ENCODE data around the gene C6orf89.

Gene C6orf89

GRCh38 chr6:36954262-36954931, 68.6 kb downstream of the C6orf89 start, which contains the start of gene PI16:
TSS of gene PI16 (plus strand) at chr6:36954738. CDS start at chr6:36954761, 23 bp downstream.
- no peak for DNase-seq

- no peak for DNase-seq
Observed at GRCh38 chr6:36955136-36955535, 69.4 kb downstream of the C6orf89 start.

GRCh38 chr6:36955671-36956445, 70.1 kb downstream of the C6orf89 start:
- DNase-seq: peak; percentile 37

- DNase-seq: no peak
Observed at GRCh38 chr6:36956446-36956820, 70.7 kb downstream of the C6orf89 start.

- no peak for DNase-seq
Observed at GRCh38 chr6:36957773-36958271, 72.1 kb downstream of the C6orf89 start.

- DNase-seq: no peak
Observed at GRCh38 chr6:36958775-36959554, 73.2 kb downstream of the C6orf89 start.

- no peak for DNase-seq
Observed at GRCh38 chr6:36959555-36960250, 74.0 kb downstream of the C6orf89 start.

GRCh38 chr6:36961441-36962435, 76.0 kb downstream of the C6orf89 start:
- DNase-seq: no peak

GRCh38 chr6:36962874-36963273, 77.1 kb downstream of the C6orf89 start:
- DNase-seq: peak; percentile 55

- DNase-seq: peak; percentile 27
Observed at GRCh38 chr6:36963451-36964290, 77.9 kb downstream of the C6orf89 start.

- DNase-seq: no peak
Observed at GRCh38 chr6:36964349-36964748, 78.6 kb downstream of the C6orf89 start.

- no peak for DNase-seq
Observed at GRCh38 chr6:36964908-36965307, 79.2 kb downstream of the C6orf89 start.

- DNase-seq: no peak
Observed at GRCh38 chr6:36967301-36967700, 81.5 kb downstream of the C6orf89 start.

GRCh38 chr6:36967757-36968156, 82.0 kb downstream of the C6orf89 start:
- DNase-seq: no peak

GRCh38 chr6:36968266-36968977, 82.7 kb downstream of the C6orf89 start:
- DNase-seq: no peak

- DNase-seq: peak; percentile 7
Observed at GRCh38 chr6:36969240-36969691, 83.5 kb downstream of the C6orf89 start.

- DNase-seq: no peak
Observed at GRCh38 chr6:36969988-36970891, 84.5 kb downstream of the C6orf89 start.
